Thoracic aorta (tissue), 2 donors: ENCODE data around the gene EFNA1. TPM values are rescaled to one million over a fixed set of nuclear protein-coding genes. Genes with fewer than 3 reads are reported as not detected.

Experiments
- ATAC-seq: fragments of 150-250 bp; one replicate; pipeline ENCODE4 v1.8.0; 2017; ENCODE audit warnings: low read depth; ENCODE audit not compliant: insufficient number of reproducible peaks, low FRiP score
- DNase-seq: peaks from one replicate; pipeline ENCODE4 v3.0.0-alpha.2; 2020; ENCODE audit warnings: low spot score
- H3K27ac ChIP-seq, 2 donors: fragments of 200-600 bp; sonication (generic); 1 replicate in 1 of 2; 2 replicates in 1 of 2; pipeline ENCODE4 v1.5.1; 2016; ENCODE audit warnings: mild to moderate bottlenecking in 2 of 2, moderate library complexity in 2 of 2
- H3K27me3 ChIP-seq: fragments of 200-600 bp; sonication (generic); replicated peaks from 2 replicates; pipeline ENCODE4 v1.6.0; 2016; ENCODE audit warnings: mild to moderate bottlenecking; ENCODE audit not compliant: insufficient read depth
- H3K36me3 ChIP-seq: fragments of 200-600 bp; sonication (generic); one replicate; pipeline ENCODE4 v1.5.1; 2016
- H3K4me1 ChIP-seq, 2 donors: fragments of 200-600 bp; sonication (generic); 1 replicate in 1 of 2; 2 replicates in 1 of 2; pipeline versions ENCODE4 v1.5.1 to v1.6.0; 2016; ENCODE audit warnings: low read depth in 2 of 2, mild to moderate bottlenecking in 1 of 2; ENCODE audit not compliant: control insufficient read depth in 1 of 2
- H3K4me3 ChIP-seq: fragments of 200-600 bp; sonication (generic); 2 replicates; pipeline ENCODE4 v1.5.1; 2016; ENCODE audit warnings: mild to moderate bottlenecking
- H3K9me3 ChIP-seq: fragments of 200-600 bp; sonication (generic); 2 replicates; pipeline ENCODE4 v1.5.1; 2016
- CTCF ChIP-seq: fragments of 200-600 bp; sonication (generic); IDR thresholded peaks from one replicate; pipeline ENCODE4 v1.5.1; 2019; ENCODE audit warnings: antibody characterized with exemption
- total RNA-seq, 2 donors: library from RNA; depleted of rRNA; stranded (reverse); fragments of >200 nt; gene quantifications; one replicate each; pipeline versions ENCODE4 v1.1.0 to v1.2.3, GENCODE V29; 2016

EFNA1 gene
- total RNA-seq, 2 donors from 2014 or later: 4.6 to 15.4 TPM

- H3K36me3 ChIP-seq: no peaks in the 10 kb centered on the region
- no peaks in the 10 kb centered on the region for H3K9me3 ChIP-seq
- DNase-seq (no peak), ATAC-seq (no peak)
- no peak for TF ChIP-seq CTCF
- H3K4me1 ChIP-seq: peaks cover 3 to 21% of the 10 kb centered on the region in 2 donors
- H3K27ac ChIP-seq: peak overlapping the region in 1 of 2 donors; percentile 34
- H3K27me3 ChIP-seq: no peaks in the 10 kb centered on the region
- H3K4me3 ChIP-seq: no peak overlapping the region
These were observed 33.1 kb upstream of the EFNA1 start for GRCh38 chr1:155094622-155094948.

- peaks cover 0 to 4% of the 10 kb centered on the region in 2 donors for H3K4me1 ChIP-seq
- no peak for TF ChIP-seq CTCF
- ATAC-seq: no peak
- H3K36me3 ChIP-seq: no peaks in the 10 kb centered on the region
- no peak overlapping the region for H3K27ac ChIP-seq
- H3K27me3 ChIP-seq: no peaks in the 10 kb centered on the region
- DNase-seq: no peak
- no peak overlapping the region for H3K4me3 ChIP-seq
- no peaks in the 10 kb centered on the region for H3K9me3 ChIP-seq
These were observed 28.3 kb upstream of the EFNA1 start for GRCh38 chr1:155099331-155099730.

- DNase-seq: no peak
- no peak for TF ChIP-seq CTCF
- no peaks in the 10 kb centered on the region for H3K9me3 ChIP-seq
- H3K4me3 ChIP-seq: no peak overlapping the region
- ATAC-seq: no peak
- no peak overlapping the region for H3K27ac ChIP-seq
- no peaks in the 10 kb centered on the region for H3K36me3 ChIP-seq
- H3K27me3 ChIP-seq: no peaks in the 10 kb centered on the region
- no peaks in the 10 kb centered on the region for H3K4me1 ChIP-seq
These were observed 24.4 kb upstream of the EFNA1 start for GRCh38 chr1:155103325-155103724.

GRCh38 chr1:155104605-155105534 is 22.8 kb upstream of the EFNA1 start:
- no peaks in the 10 kb centered on the region for H3K27me3 ChIP-seq
- no peaks in the 10 kb centered on the region for H3K36me3 ChIP-seq
- DNase-seq: no peak
- H3K27ac ChIP-seq: no peak overlapping the region
- H3K9me3 ChIP-seq: no peaks in the 10 kb centered on the region
- no peak overlapping the region for H3K4me3 ChIP-seq
- no peak for ATAC-seq
- no peak for TF ChIP-seq CTCF
- no peaks in the 10 kb centered on the region for H3K4me1 ChIP-seq

GRCh38 chr1:155105604-155106011 is 22.1 kb upstream of the EFNA1 start:
- ATAC-seq: no peak
- no peak overlapping the region for H3K4me3 ChIP-seq
- no peak for TF ChIP-seq CTCF
- no peak for DNase-seq
- no peaks in the 10 kb centered on the region for H3K27me3 ChIP-seq
- H3K4me1 ChIP-seq: no peaks in the 10 kb centered on the region
- H3K9me3 ChIP-seq: no peaks in the 10 kb centered on the region
- H3K27ac ChIP-seq: no peak overlapping the region
- H3K36me3 ChIP-seq: no peaks in the 10 kb centered on the region
